Measurements from ENCODE around the gene PPHLN1. TPM values are rescaled to one million over a fixed set of nuclear protein-coding genes. Genes with fewer than 3 reads are reported as not detected.

The PPHLN1 gene
- total and polyA plus RNA-seq, 2 of the 8 experiments (the other 6 are each of a cell fraction or from before 2014, with no cell fraction given) = 34.3 to 71.6 TPM

GRCh38 chr12:42485823-42486222, 159.9 kb downstream of the PPHLN1 start:
- H3K4me2 ChIP-seq (ENCODE audit: insufficient read depth in 1 of 2, low read depth in 2 of 2, low read length in 2 of 2) = peak overlapping the region; percentile 75 to 90; a peak in 3 of 4 replicates
- H2BK12ac ChIP-seq (ENCODE audit: low read depth, low read length) = no peak overlapping the region; the same call in 1 of the 2 replicates
- H3K9ac ChIP-seq (replicated peaks in 1 of 4; ENCODE audit: extremely low read depth in 1 of 4, low read depth in 3 of 4, low read length in 3 of 4) = no peak overlapping the region
- no peak overlapping the region for H2AFZ ChIP-seq (ENCODE audit: low read length)
- H4K20me1 ChIP-seq (replicated peaks in 1 of 2; ENCODE audit: control insufficient read depth in 1 of 2, insufficient read depth in 2 of 2, low read length in 2 of 2) = peaks cover 0 to 9% of the 10 kb centered on the region in 2 experiments
- no peak overlapping the region for H2BK120ac ChIP-seq (replicated peaks; ENCODE audit: low read depth, low read length)
- H3K4ac ChIP-seq (replicated peaks; ENCODE audit: insufficient read length, low read depth, low read length) = no peak overlapping the region
- no peak overlapping the region for H3K23ac ChIP-seq (ENCODE audit: insufficient read length)
- no peak overlapping the region for H4K91ac ChIP-seq (replicated peaks; ENCODE audit: insufficient read length, low read length)
- peak overlapping the region in 1 of 4 experiments; percentile 71; a peak in 3 of 8 replicates for H3K4me3 ChIP-seq (ENCODE audit: extremely low read depth in 1 of 4, insufficient read depth in 2 of 4, low read depth in 3 of 4, low read length in 4 of 4)
- CTCF ChIA-PET (ENCODE audit: partially characterized antibody) = interaction anchor here (0.8 to 10.7 kb wide), 5 partner anchors 10 to 89 kb away, joined by 3 to 104 read pairs (median 4); no protein-coding TSS in a partner anchor
- H3K9me3 ChIP-seq (ENCODE audit: insufficient read depth in 2 of 2, low read depth in 1 of 2, low read length in 1 of 2) = no peaks in the 10 kb centered on the region
- no peak overlapping the region for H3K18ac ChIP-seq (ENCODE audit: extremely low read depth, low read length)
- H3K79me1 ChIP-seq (ENCODE audit: low read depth, low read length) = no peaks in the 10 kb centered on the region
- H2BK15ac ChIP-seq (ENCODE audit: low read length) = no peak overlapping the region
- DNase-seq (ENCODE audit: low read depth in 1 of 2, low spot score in 2 of 2) (peak; percentile 51 to 70), FAIRE-seq (peak; percentile 99)
- peaks cover 12% of the 10 kb centered on the region for H3K23me2 ChIP-seq (ENCODE audit: low read depth, low read length)
- H3K56ac ChIP-seq (replicated peaks; ENCODE audit: insufficient read length, low read depth, low read length) = no peak overlapping the region
- H4K5ac ChIP-seq (ENCODE audit: insufficient read length, low read depth, low read length) = no peak overlapping the region
- H2BK5ac ChIP-seq (ENCODE audit: low read depth, low read length) = no peak overlapping the region
- no peaks in the 10 kb centered on the region for H3K36me3 ChIP-seq (ENCODE audit: control insufficient read depth in 2 of 4, insufficient read depth in 4 of 4, low read length in 3 of 4)
- H4K8ac ChIP-seq (ENCODE audit: extremely low read depth, insufficient read depth, low read length) = no peak overlapping the region
- no peak overlapping the region for H3K14ac ChIP-seq (ENCODE audit: insufficient read length)
- H3K4me1 ChIP-seq (replicated peaks in 1 of 4; ENCODE audit: control insufficient read depth in 3 of 4, insufficient read depth in 4 of 4, low read length in 3 of 4) = peaks cover 11 to 21% (median 18%) of the 10 kb centered on the region in 4 experiments; a peak in 6 of 7 replicates
- H3K79me2 ChIP-seq (ENCODE audit: control insufficient read depth in 1 of 2, insufficient read depth in 2 of 2, low read length in 2 of 2) = peaks cover 0 to 25% of the 10 kb centered on the region in 2 experiments; a peak in 3 of 4 replicates
- 0% methylated on average over 3 of the region's 3 CpGs; no CpG with 5 or more reads in 1 of the 2 experiments for WGBS, 2 experiments (ENCODE audit: extremely low coverage in 1 of 2, insufficient coverage in 1 of 2, insufficient read length in 1 of 2, insufficient replicate concordance in 2 of 2, low coverage in 1 of 2, low lambda C conversion rate in 2 of 2, missing lambda C conversion rate in 1 of 2)
- H3K27ac ChIP-seq (ENCODE audit: low read depth, low read length) = no peak overlapping the region
- POLR2A ChIA-PET (ENCODE audit: partially characterized antibody) = interaction anchor here (0.5 to 3.5 kb wide), 11 partner anchors 14 to 1794 kb away, joined by 3 to 39 read pairs (median 3); partner anchors contain the start of gene CNTN1
- no peak overlapping the region for H2AK5ac ChIP-seq (ENCODE audit: low read depth, low read length)
- no peak overlapping the region for H2BK20ac ChIP-seq (ENCODE audit: low read length)
- peaks cover 0 to 4% (median 3%) of the 10 kb centered on the region in 4 experiments; a peak in 4 of 7 replicates for H3K27me3 ChIP-seq (replicated peaks in 1 of 4; ENCODE audit: control insufficient read depth in 3 of 4, extremely low read depth in 1 of 4, insufficient read depth in 3 of 4, low read length in 3 of 4)
- TF ChIP-seq TEAD4 (IDR thresholded peaks at IDR 0.05; ENCODE audit: low read depth, low read length) (peak; percentile 53), SIN3A (conservative IDR thresholded peaks at IDR 0.05 in 1 of 2, IDR thresholded peaks at IDR 0.05 in 1 of 2; ENCODE audit: low read depth in 1 of 2, low read length in 2 of 2) (0 out of 4 replicates have a peak, but pooled peaks of 1 of the 2 experiments have one; percentile 47), HDAC2 (IDR thresholded peaks at IDR 0.05; ENCODE audit: borderline replicate concordance in 1 of 2, low read depth in 2 of 2, low read length in 2 of 2) (peak in 1 of 2 experiments; percentile 87; a peak in 1 of 4 replicates), EZH2 (IDR thresholded peaks at IDR 0.05; ENCODE audit: low read depth, low read length, severe bottlenecking) (no peak), TCF12 (IDR thresholded peaks at IDR 0.05; ENCODE audit: low read depth, low read length) (peak; percentile 90), SRF (IDR thresholded peaks at IDR 0.05; ENCODE audit: low read depth, low read length) (no peak), BRCA1 (IDR thresholded peaks at IDR 0.05; ENCODE audit: low read depth, low read length) (no peak)

All from H1 (cell line).